ENCODE data around the gene KIAA1217. TPM values are rescaled to one million over a fixed set of nuclear protein-coding genes. Genes with fewer than 3 reads are reported as not detected.

The KIAA1217 gene
- total RNA-seq, 3 donors from 2014 or later (not counting 1 experiment from before 2014, with no cell fraction given) = not detected

GRCh38 chr10:24542314-24543270, 333.7 kb downstream of the KIAA1217 start:
- H3K36me3 ChIP-seq (ENCODE audit: control insufficient read depth, insufficient read depth, low read length) = no peaks in the 10 kb centered on the region
- no peaks in the 10 kb centered on the region for H3K4me1 Mint-ChIP-seq
- no peak overlapping the region for H3K4me3 ChIP-seq (ENCODE audit: low read length)
- no peaks in the 10 kb centered on the region for H3K4me1 ChIP-seq (ENCODE audit: control insufficient read depth, insufficient read depth, low read length)
- ATAC-seq (no peak), DNase-seq (no peak)
- H3K27me3 Mint-ChIP-seq (ENCODE audit: low read depth in 2 of 2) = peaks cover 0 to 12% of the 10 kb centered on the region in 2 donors
- 91% methylated on average over 13 of the region's 14 CpGs for WGBS (ENCODE audit: insufficient coverage)
- intact Hi-C loops (cut with micrococcal nuclease) = no loop called here
- H3K9me3 ChIP-seq (ENCODE audit: control insufficient read depth, insufficient read depth, low read length) = no peaks in the 10 kb centered on the region
- H3K4me3 Mint-ChIP-seq = no peak overlapping the region
- H3K9me3 Mint-ChIP-seq = no peaks in the 10 kb centered on the region
- H3K36me3 Mint-ChIP-seq = no peaks in the 10 kb centered on the region
- no peak overlapping the region for H3K27ac ChIP-seq (ENCODE audit: low read length)
- no peaks in the 10 kb centered on the region for H3K27me3 ChIP-seq (ENCODE audit: control insufficient read depth, insufficient read depth, low read length)
- TF ChIP-seq CTCF (IDR thresholded peaks at IDR 0.05) = no peak
- no peak overlapping the region for H3K27ac Mint-ChIP-seq

DNA sequence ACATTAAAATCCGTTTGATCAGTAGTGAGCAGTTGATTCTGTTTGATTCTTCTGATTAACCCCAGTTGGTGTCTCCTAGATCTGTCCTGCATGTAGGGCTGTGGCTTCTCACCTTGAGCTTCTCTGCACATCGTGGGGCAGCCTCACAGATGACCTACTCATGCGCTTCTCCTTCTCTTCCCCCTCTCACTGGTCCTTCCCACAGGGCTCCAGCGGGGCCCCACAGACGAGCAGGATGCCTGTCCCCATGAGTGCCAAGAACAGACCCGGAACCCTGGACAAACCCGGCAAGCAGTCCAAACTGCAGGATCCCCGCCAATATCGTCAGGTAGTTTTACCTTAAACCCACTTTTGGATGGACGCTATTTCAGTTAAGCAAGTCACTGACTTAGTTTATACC, 335.8 kb downstream of the KIAA1217 start:
- Histone ChIP-seq H3K36me3 (ENCODE audit: control insufficient read depth, insufficient read depth, low read length) (no peaks in the 10 kb centered on the region), H3K4me3 (ENCODE audit: low read length) (no peak overlapping the region), H3K9me3 (ENCODE audit: control insufficient read depth, insufficient read depth, low read length) (no peaks in the 10 kb centered on the region), H3K27ac (ENCODE audit: low read length) (no peak overlapping the region), H3K27me3 (ENCODE audit: control insufficient read depth, insufficient read depth, low read length) (no peaks in the 10 kb centered on the region), H3K4me1 (ENCODE audit: control insufficient read depth, insufficient read depth, low read length) (no peaks in the 10 kb centered on the region)
- no peaks in the 10 kb centered on the region for H3K4me1 Mint-ChIP-seq
- H3K27ac Mint-ChIP-seq = no peak overlapping the region
- no peak overlapping the region for H3K4me3 Mint-ChIP-seq
- H3K27me3 Mint-ChIP-seq (ENCODE audit: low read depth in 2 of 2) = peaks cover 0 to 8% of the 10 kb centered on the region in 2 donors
- ATAC-seq (no peak), DNase-seq (no peak)
- no peaks in the 10 kb centered on the region for H3K36me3 Mint-ChIP-seq
- 93% methylated on average over 10 of the region's 10 CpGs for WGBS (ENCODE audit: insufficient coverage)
- intact Hi-C loops (cut with micrococcal nuclease) = no loop called here
- TF ChIP-seq CTCF (IDR thresholded peaks at IDR 0.05) = no peak
- H3K9me3 Mint-ChIP-seq = no peaks in the 10 kb centered on the region

GRCh38 chr10:24545585-24545984, 336.6 kb downstream of the KIAA1217 start:
- no peak overlapping the region for H3K4me3 ChIP-seq (ENCODE audit: low read length)
- Mint-ChIP-seq H3K36me3 (no peaks in the 10 kb centered on the region), H3K27me3 (ENCODE audit: low read depth in 2 of 2) (peaks cover 0 to 8% of the 10 kb centered on the region in 2 donors), H3K9me3 (no peaks in the 10 kb centered on the region), H3K27ac (no peak overlapping the region), H3K4me3 (no peak overlapping the region), H3K4me1 (no peaks in the 10 kb centered on the region)
- DNase-seq (no peak), ATAC-seq (no peak)
- H3K9me3 ChIP-seq (ENCODE audit: control insufficient read depth, insufficient read depth, low read length) = no peaks in the 10 kb centered on the region
- H3K36me3 ChIP-seq (ENCODE audit: control insufficient read depth, insufficient read depth, low read length) = no peaks in the 10 kb centered on the region
- no peaks in the 10 kb centered on the region for H3K4me1 ChIP-seq (ENCODE audit: control insufficient read depth, insufficient read depth, low read length)
- no peak overlapping the region for H3K27ac ChIP-seq (ENCODE audit: low read length)
- WGBS (ENCODE audit: insufficient coverage) = 92% methylated on average over 2 of the region's 3 CpGs
- H3K27me3 ChIP-seq (ENCODE audit: control insufficient read depth, insufficient read depth, low read length) = no peaks in the 10 kb centered on the region
- intact Hi-C loops (cut with micrococcal nuclease) = no loop called here
- no peak for TF ChIP-seq CTCF (IDR thresholded peaks at IDR 0.05)
